ENCODE measurements around the gene NME8. TPM values are rescaled to one million over a fixed set of nuclear protein-coding genes. Genes with fewer than 3 reads are reported as not detected.

The NME8 gene
- total RNA-seq, 1 experiment from 2014 or later, result not detected

- no peak overlapping the region for H3K4me2 ChIP-seq
- intact Hi-C loops (cut with micrococcal nuclease; ENCODE audit: unreplicated experiment), result no loop called here
- no peak overlapping the region for H3K27ac ChIP-seq
- no peaks in the 10 kb centered on the region for H3K9me3 ChIP-seq (ENCODE audit: insufficient read depth, low read depth)
- BruUV-seq (replicated peaks), result no TSS peak
- no peaks in the 10 kb centered on the region for H3K79me2 ChIP-seq (ENCODE audit: low read depth)
- ChIA-PET POLR2A (ENCODE audit: unreplicated experiment) (no interaction called here), CTCF (no interaction called here)
- H3F3A ChIP-seq (ENCODE audit: insufficient read depth, low read depth), result no peaks in the 10 kb centered on the region
- TF ChIP-seq EZH2 (IDR thresholded peaks at IDR 0.05; ENCODE audit: low read depth) (no peak), CTCF (conservative IDR thresholded peaks at IDR 0.05) (no peak)
- no peaks in the 10 kb centered on the region for H3K9me2 ChIP-seq (ENCODE audit: insufficient read depth)
- no peaks in the 10 kb centered on the region; the same call in 1 of the 2 replicates for H4K20me1 ChIP-seq (ENCODE audit: insufficient read depth)
- H3K27me3 ChIP-seq (ENCODE audit: insufficient read depth, low read depth), result no peaks in the 10 kb centered on the region
- no peak for DNase-seq
- no peak overlapping the region for H2AFZ ChIP-seq
- H3K4me1 ChIP-seq (replicated peaks; ENCODE audit: insufficient read depth), result no peaks in the 10 kb centered on the region
- no peaks in the 10 kb centered on the region for H3K36me3 ChIP-seq (ENCODE audit: low read depth)
- no peak overlapping the region for H3K4me3 ChIP-seq
Observed at GRCh38 chr7:37947941-37948210, 99.5 kb downstream of the NME8 start.

Other genes starting within 250 kb of the NME8 start
- gene GPR141, start 164.8 kb upstream of the NME8 start, total RNA-seq (2021), result not detected in 2 replicates
- gene SFRP4, start 68.2 kb downstream of the NME8 start, total RNA-seq (2021), result not detected in 2 replicates
- gene EPDR1, start 72.0 kb downstream of the NME8 start, total RNA-seq (2021), result 3.3 and 5.4 TPM in 2 replicates